ENCODE measurements around the gene SCYGR4.

Gene SCYGR4

DNA sequence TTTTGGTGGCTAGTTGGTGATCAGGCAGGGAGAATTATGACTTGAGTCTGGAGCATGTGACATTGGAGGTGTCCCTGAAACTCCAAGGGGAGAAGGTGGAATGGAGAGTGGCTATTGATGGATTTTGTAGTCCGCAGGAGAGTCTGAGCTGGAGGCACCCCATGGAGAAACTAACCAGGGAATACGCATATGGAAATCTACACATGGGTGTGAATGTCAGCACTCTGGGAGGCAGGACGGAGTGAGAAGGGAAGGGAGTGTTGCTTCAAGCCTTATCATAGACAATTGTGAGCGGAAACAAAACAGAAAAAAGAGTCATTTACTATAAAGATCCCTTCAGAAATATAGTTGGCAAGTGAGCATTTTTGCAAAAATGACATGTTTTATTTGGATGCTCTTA lies 667 bp upstream of the SCYGR4 start:
- Histone ChIP-seq H3K4me2 (ENCODE audit: low read length) (no peak overlapping the region), H3F3A (ENCODE audit: insufficient read depth, low read length) (no peaks in the 10 kb centered on the region), H3K27me3 (ENCODE audit: insufficient read depth, low read length) (no peaks in the 10 kb centered on the region), H4K20me1 (ENCODE audit: insufficient read depth, low read length) (no peaks in the 10 kb centered on the region), H3K4me3 (ENCODE audit: low read depth, low read length, poor library complexity, severe bottlenecking) (no peak overlapping the region), H3K79me2 (ENCODE audit: insufficient read depth, low read length) (no peaks in the 10 kb centered on the region), H3K4me1 (ENCODE audit: insufficient read depth, low read length, severe bottlenecking) (no peaks in the 10 kb centered on the region), H2AFZ (ENCODE audit: low read length) (no peak overlapping the region), H3K9ac (ENCODE audit: low read length) (no peak overlapping the region), H3K9me2 (ENCODE audit: low read depth, low read length) (no peaks in the 10 kb centered on the region), H3K36me3 (ENCODE audit: insufficient read depth, low read length) (no peaks in the 10 kb centered on the region), H3K9me3 (ENCODE audit: low read length) (no peaks in the 10 kb centered on the region), H3K27ac (ENCODE audit: low read depth, low read length, poor library complexity, severe bottlenecking) (no peak overlapping the region)
- TF ChIP-seq, protein P1, sequence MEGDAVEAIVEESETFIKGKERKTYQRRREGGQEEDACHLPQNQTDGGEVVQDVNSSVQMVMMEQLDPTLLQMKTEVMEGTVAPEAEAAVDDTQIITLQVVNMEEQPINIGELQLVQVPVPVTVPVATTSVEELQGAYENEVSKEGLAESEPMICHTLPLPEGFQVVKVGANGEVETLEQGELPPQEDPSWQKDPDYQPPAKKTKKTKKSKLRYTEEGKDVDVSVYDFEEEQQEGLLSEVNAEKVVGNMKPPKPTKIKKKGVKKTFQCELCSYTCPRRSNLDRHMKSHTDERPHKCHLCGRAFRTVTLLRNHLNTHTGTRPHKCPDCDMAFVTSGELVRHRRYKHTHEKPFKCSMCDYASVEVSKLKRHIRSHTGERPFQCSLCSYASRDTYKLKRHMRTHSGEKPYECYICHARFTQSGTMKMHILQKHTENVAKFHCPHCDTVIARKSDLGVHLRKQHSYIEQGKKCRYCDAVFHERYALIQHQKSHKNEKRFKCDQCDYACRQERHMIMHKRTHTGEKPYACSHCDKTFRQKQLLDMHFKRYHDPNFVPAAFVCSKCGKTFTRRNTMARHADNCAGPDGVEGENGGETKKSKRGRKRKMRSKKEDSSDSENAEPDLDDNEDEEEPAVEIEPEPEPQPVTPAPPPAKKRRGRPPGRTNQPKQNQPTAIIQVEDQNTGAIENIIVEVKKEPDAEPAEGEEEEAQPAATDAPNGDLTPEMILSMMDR (IDR thresholded peaks at IDR 0.05; ENCODE audit: low read length), result no peak
- TF ChIP-seq EZH2 (IDR thresholded peaks at IDR 0.05; ENCODE audit: borderline replicate concordance, low read length), result no peak

DNA sequence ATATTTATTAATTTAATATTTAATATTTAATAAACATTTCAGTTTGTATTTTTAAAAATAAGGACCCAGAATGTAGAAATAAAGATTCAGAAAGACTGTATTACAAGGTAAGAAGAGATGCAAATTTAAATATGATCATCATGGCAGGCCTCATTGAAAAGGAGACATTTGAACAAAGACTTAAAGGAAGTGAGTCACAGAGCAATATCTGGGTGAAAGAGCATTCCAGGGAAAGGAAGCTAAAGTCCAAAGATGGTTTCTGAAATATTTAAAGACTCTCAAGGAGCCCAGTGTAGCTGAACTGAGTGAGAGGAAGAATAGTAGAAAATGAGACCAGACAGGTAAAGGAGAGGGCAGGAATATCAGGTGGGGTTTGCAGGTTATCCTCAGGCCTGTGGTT lies 5.9 kb downstream of the SCYGR4 start:
- H4K20me1 ChIP-seq (ENCODE audit: insufficient read depth, low read length), result no peaks in the 10 kb centered on the region
- H3K36me3 ChIP-seq (ENCODE audit: insufficient read depth, low read length), result no peaks in the 10 kb centered on the region
- H3K9me2 ChIP-seq (ENCODE audit: low read depth, low read length), result no peaks in the 10 kb centered on the region
- TF ChIP-seq EZH2 (IDR thresholded peaks at IDR 0.05; ENCODE audit: borderline replicate concordance, low read length), result no peak
- TF ChIP-seq, protein P1 (IDR thresholded peaks at IDR 0.05; ENCODE audit: low read length), result no peak
- no peaks in the 10 kb centered on the region for H3K4me1 ChIP-seq (ENCODE audit: insufficient read depth, low read length, severe bottlenecking)
- H2AFZ ChIP-seq (ENCODE audit: low read length), result no peak overlapping the region
- no peak overlapping the region for H3K9ac ChIP-seq (ENCODE audit: low read length)
- H3K27ac ChIP-seq (ENCODE audit: low read depth, low read length, poor library complexity, severe bottlenecking), result no peak overlapping the region
- H3K4me2 ChIP-seq (ENCODE audit: low read length), result no peak overlapping the region
- H3K27me3 ChIP-seq (ENCODE audit: insufficient read depth, low read length), result no peaks in the 10 kb centered on the region
- no peaks in the 10 kb centered on the region for H3K79me2 ChIP-seq (ENCODE audit: insufficient read depth, low read length)
- H3K4me3 ChIP-seq (ENCODE audit: low read depth, low read length, poor library complexity, severe bottlenecking), result no peak overlapping the region
- no peaks in the 10 kb centered on the region for H3F3A ChIP-seq (ENCODE audit: insufficient read depth, low read length)
- no peaks in the 10 kb centered on the region for H3K9me3 ChIP-seq (ENCODE audit: low read length)

DNA sequence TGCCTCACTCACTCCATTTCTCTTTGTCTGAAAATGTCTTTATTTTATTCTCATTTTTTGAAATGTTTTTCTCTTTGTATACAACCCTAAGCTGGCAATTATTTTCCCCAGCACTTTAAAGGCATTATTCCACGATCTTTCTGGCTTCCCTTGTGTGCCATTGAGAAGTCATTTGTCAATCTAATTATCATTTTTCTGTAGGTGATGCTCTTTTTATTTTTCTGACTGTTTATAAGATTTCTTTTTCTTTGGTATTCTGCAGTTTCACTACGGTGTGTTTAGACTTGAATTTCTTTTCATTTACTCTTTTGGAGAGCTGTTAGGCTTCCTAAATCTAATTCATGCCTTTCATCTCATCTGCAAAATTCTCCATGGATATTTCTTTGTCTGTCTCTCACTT lies 8.1 kb downstream of the SCYGR4 start:
- Histone ChIP-seq H3K27ac (ENCODE audit: low read depth, low read length, poor library complexity, severe bottlenecking) (no peak overlapping the region), H2AFZ (ENCODE audit: low read length) (no peak overlapping the region)
- TF ChIP-seq, protein P1 (IDR thresholded peaks at IDR 0.05; ENCODE audit: low read length), result no peak
- TF ChIP-seq EZH2 (IDR thresholded peaks at IDR 0.05; ENCODE audit: borderline replicate concordance, low read length), result no peak

More for the DNA sequence above, 8.1 kb downstream of the SCYGR4 start:
- Histone ChIP-seq H3K4me2 (ENCODE audit: low read length) (no peak overlapping the region), H3K9me2 (ENCODE audit: low read depth, low read length) (no peaks in the 10 kb centered on the region), H3F3A (ENCODE audit: insufficient read depth, low read length) (no peaks in the 10 kb centered on the region), H4K20me1 (ENCODE audit: insufficient read depth, low read length) (no peaks in the 10 kb centered on the region), H3K27me3 (ENCODE audit: insufficient read depth, low read length) (no peaks in the 10 kb centered on the region), H3K4me1 (ENCODE audit: insufficient read depth, low read length, severe bottlenecking) (no peaks in the 10 kb centered on the region), H3K4me3 (ENCODE audit: low read depth, low read length, poor library complexity, severe bottlenecking) (no peak overlapping the region), H3K9me3 (ENCODE audit: low read length) (no peaks in the 10 kb centered on the region), H3K9ac (ENCODE audit: low read length) (no peak overlapping the region), H3K36me3 (ENCODE audit: insufficient read depth, low read length) (no peaks in the 10 kb centered on the region), H3K79me2 (ENCODE audit: insufficient read depth, low read length) (no peaks in the 10 kb centered on the region)
